Smooth muscle cell (in vitro differentiated cells): ENCODE measurements around the gene FAM110C. TPM values are rescaled to one million over a fixed set of nuclear protein-coding genes. Genes with fewer than 3 reads are reported as not detected.

Source experiments
- DNase-seq: peaks from one replicate; lab custom pipeline; 2025; ENCODE audit not compliant: unreplicated experiment; lab: John Stamatoyannopoulos, UW
- H2AFZ ChIP-seq: fragments of 200-600 bp; sonication (generic); 2 replicates; pipeline ENCODE4 v1.6.0; 2016; ENCODE audit warnings: antibody characterized with exemption, low read depth, mild to moderate bottlenecking
- H3F3A ChIP-seq: fragments of 200-600 bp; sonication (generic); 2 replicates; pipeline ENCODE4 v1.6.0; 2017; ENCODE audit warnings: antibody characterized with exemption, low read depth
- H3K27ac ChIP-seq: fragments of 200-600 bp; sonication (generic); 2 replicates; pipeline ENCODE4 v1.5.1; 2016; ENCODE audit warnings: low read depth, mild to moderate bottlenecking
- H3K27me3 ChIP-seq: fragments of 200-600 bp; sonication (generic); 2 replicates; pipeline ENCODE4 v1.6.1; 2016; ENCODE audit warnings: low read depth, mild to moderate bottlenecking
- H3K36me3 ChIP-seq: fragments of 200-600 bp; sonication (generic); 2 replicates; pipeline ENCODE4 v1.5.1; 2016; ENCODE audit warnings: low read depth
- H3K4me1 ChIP-seq: fragments of 200-600 bp; sonication (generic); 2 replicates; pipeline ENCODE4 v1.5.1; 2016; ENCODE audit warnings: low read depth
- H3K4me2 ChIP-seq: fragments of 200-600 bp; sonication (generic); 2 replicates; pipeline ENCODE4 v1.6.0; 2016; ENCODE audit warnings: mild to moderate bottlenecking
- H3K4me3 ChIP-seq: fragments of 200-600 bp; sonication (generic); 2 replicates; pipeline ENCODE4 v1.5.1; 2016; ENCODE audit warnings: mild to moderate bottlenecking
- H3K79me2 ChIP-seq: fragments of 200-600 bp; sonication (generic); 2 replicates; pipeline ENCODE4 v1.6.0; 2016; ENCODE audit warnings: low read depth, mild to moderate bottlenecking
- H3K9ac ChIP-seq: fragments of 200-600 bp; sonication (generic); 2 replicates; pipeline ENCODE4 v1.6.0; 2016; ENCODE audit warnings: low read depth
- H3K9me3 ChIP-seq: fragments of 200-600 bp; sonication (generic); replicated peaks from 2 replicates; pipeline ENCODE4 v1.5.1; 2016; ENCODE audit warnings: low read depth
- H4K20me1 ChIP-seq: fragments of 200-600 bp; sonication (generic); 2 replicates; pipeline ENCODE4 v1.6.0; 2016; ENCODE audit warnings: low read depth
- CTCF ChIP-seq: fragments of 200-600 bp; sonication (generic); IDR thresholded peaks from 2 replicates; pipeline ENCODE4 v1.5.1; 2017; ENCODE audit warnings: borderline replicate concordance, mild to moderate bottlenecking, antibody characterized with exemption; ENCODE audit not compliant: insufficient read depth, poor library complexity, severe bottlenecking
- WGBS: methylation state at CpG from one replicate; pipeline ENCODE4 v1.1.7; 2016; ENCODE audit warnings: low lambda C conversion rate; 5-methylcytosine and 5-hydroxymethylcytosine counted together
- polyA plus RNA-seq: library from polyadenylated mRNA; unstranded; fragments of >200 nt; fragmentation: Nextera tagmentation; extraction: Ambion mirVana; gene quantifications from 2 replicates; pipeline ENCODE4 v1.2.1, GENCODE V29; 2016
- total RNA-seq: library from RNA; depleted of rRNA; stranded (reverse); fragments of >200 nt; gene quantifications from 2 replicates; pipeline ENCODE4 v1.2.3, GENCODE V29; 2014

Gene FAM110C
- total and polyA plus RNA-seq, 2 experiments from 2014 or later: 0.16 to 2.3 TPM

GRCh38 chr2:85761-86160 is 39.5 kb upstream of the FAM110C start:
- H3K27me3 ChIP-seq: no peaks in the 10 kb centered on the region
- DNase-seq: no peak
- no peaks in the 10 kb centered on the region for H3K4me1 ChIP-seq
- H2AFZ ChIP-seq: no peak overlapping the region
- no peak overlapping the region for H3K4me3 ChIP-seq
- no peaks in the 10 kb centered on the region for H4K20me1 ChIP-seq
- H3K36me3 ChIP-seq: no peaks in the 10 kb centered on the region
- no peak overlapping the region for H3K9ac ChIP-seq
- no peaks in the 10 kb centered on the region for H3K79me2 ChIP-seq
- no peak for TF ChIP-seq CTCF
- no peak overlapping the region for H3K4me2 ChIP-seq
- H3F3A ChIP-seq: no peaks in the 10 kb centered on the region
- 88% methylated on average over 4 of the region's 4 CpGs for WGBS
- no peak overlapping the region for H3K27ac ChIP-seq
- no peaks in the 10 kb centered on the region for H3K9me3 ChIP-seq

DNA sequence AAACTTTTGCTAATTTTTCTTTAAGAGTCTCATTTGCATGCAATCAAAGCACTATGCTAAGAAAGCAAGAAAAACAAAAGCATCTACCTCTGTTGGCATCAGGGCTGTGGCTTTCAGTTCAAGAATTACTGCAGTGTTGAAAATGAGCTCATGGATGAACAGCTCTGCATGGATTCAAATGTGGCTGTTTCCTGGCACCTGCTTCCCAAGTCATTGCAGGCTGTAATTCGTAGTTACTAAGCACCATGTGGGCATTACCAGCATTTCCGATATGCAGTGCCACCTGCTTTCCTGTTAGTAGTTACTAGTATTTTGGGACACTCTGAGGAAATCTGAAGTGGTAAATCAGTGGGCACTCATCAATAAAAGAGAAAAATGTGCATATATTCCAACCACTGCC is 37.8 kb upstream of the FAM110C start:
- Histone ChIP-seq H3K4me3 (no peak overlapping the region), H3K4me2 (no peak overlapping the region), H2AFZ (no peak overlapping the region), H3K36me3 (no peaks in the 10 kb centered on the region), H3F3A (no peaks in the 10 kb centered on the region), H3K9ac (no peak overlapping the region), H3K9me3 (no peaks in the 10 kb centered on the region), H3K4me1 (no peaks in the 10 kb centered on the region), H3K79me2 (no peaks in the 10 kb centered on the region), H3K27ac (no peak overlapping the region), H3K27me3 (no peaks in the 10 kb centered on the region), H4K20me1 (no peaks in the 10 kb centered on the region)
- no peak for DNase-seq
- no peak for TF ChIP-seq CTCF
- WGBS: 86% methylated on average over 2 of the region's 2 CpGs

- H3K4me2 ChIP-seq: no peak overlapping the region
- no peaks in the 10 kb centered on the region for H3K9me3 ChIP-seq
- 88% methylated on average over 10 of the region's 10 CpGs for WGBS
- no peak overlapping the region for H3K4me3 ChIP-seq
- H3K79me2 ChIP-seq: no peaks in the 10 kb centered on the region
- no peaks in the 10 kb centered on the region for H4K20me1 ChIP-seq
- H3F3A ChIP-seq: no peaks in the 10 kb centered on the region
- no peak for TF ChIP-seq CTCF
- H3K4me1 ChIP-seq: no peaks in the 10 kb centered on the region
- no peak overlapping the region for H2AFZ ChIP-seq
- no peak overlapping the region for H3K27ac ChIP-seq
- DNase-seq: no peak
- H3K9ac ChIP-seq: no peak overlapping the region
- H3K36me3 ChIP-seq: no peaks in the 10 kb centered on the region
- no peaks in the 10 kb centered on the region for H3K27me3 ChIP-seq
These were observed 34.8 kb upstream of the FAM110C start for GRCh38 chr2:80971-81736.

GRCh38 chr2:80378-80777 is 34.1 kb upstream of the FAM110C start:
- Histone ChIP-seq H2AFZ (no peak overlapping the region), H3K9me3 (no peaks in the 10 kb centered on the region), H3K79me2 (no peaks in the 10 kb centered on the region), H3K27me3 (no peaks in the 10 kb centered on the region), H3K36me3 (no peaks in the 10 kb centered on the region), H3K4me3 (no peak overlapping the region), H3K27ac (no peak overlapping the region), H3K4me2 (no peak overlapping the region), H3F3A (no peaks in the 10 kb centered on the region), H3K9ac (no peak overlapping the region), H4K20me1 (no peaks in the 10 kb centered on the region), H3K4me1 (no peaks in the 10 kb centered on the region)
- WGBS: 65% methylated on average over 4 of the region's 4 CpGs
- DNase-seq: no peak
- TF ChIP-seq CTCF: no peak
